Keratinocyte (primary cell): Measurements from ENCODE around the gene MATK. TPM values are rescaled to one million over a fixed set of nuclear protein-coding genes. Genes with fewer than 3 reads are reported as not detected.

ENCODE experiments used
- DNase-seq: peaks from one replicate; pipeline ENCODE4 v3.0.0-alpha.2; 2011; ENCODE audit warnings: low read depth, missing footprints, low spot score
- FAIRE-seq: peaks from 2 replicates; lab custom pipeline; 2011; peaks lifted over from hg19 to GRCh38; lab: Jason Lieb, UNC
- H2AFZ ChIP-seq: 2 replicates; pipeline ENCODE4 v1.6.0; 2012; ENCODE audit warnings: low read length, control low read depth, inconsistent platforms; ENCODE audit not compliant: control insufficient read depth
- H3K27ac ChIP-seq: 2 replicates; pipeline ENCODE4 v1.5.1; 2011; ENCODE audit warnings: low read length; ENCODE audit not compliant: control insufficient read depth, insufficient read depth
- H3K27me3 ChIP-seq: 3 replicates; pipeline ENCODE4 v1.6.0; 2011; ENCODE audit warnings: low read length; ENCODE audit not compliant: control insufficient read depth, insufficient read depth; ENCODE audit errors: extremely low read depth
- H3K36me3 ChIP-seq, 2 experiments: 2 replicates in 1 of 2; 3 replicates in 1 of 2; pipeline ENCODE4 v1.5.1; 2011; ENCODE audit warnings: low read length in 2 of 2, mild to moderate bottlenecking in 1 of 2; ENCODE audit not compliant: control insufficient read depth in 2 of 2, insufficient read depth in 2 of 2; ENCODE audit errors: extremely low read depth in 1 of 2
- H3K4me1 ChIP-seq: 3 replicates; pipeline ENCODE4 v1.5.1; 2011; ENCODE audit warnings: low read length; ENCODE audit not compliant: control insufficient read depth, insufficient read depth; ENCODE audit errors: extremely low read depth
- H3K4me2 ChIP-seq: 3 replicates; pipeline ENCODE4 v1.6.0; 2011; ENCODE audit warnings: low read depth, low read length; ENCODE audit not compliant: control insufficient read depth, insufficient read depth; ENCODE audit errors: extremely low read depth
- H3K4me3 ChIP-seq, 3 experiments: fragments of 200-600 bp in 1 of 3; sonication (generic) in 1 of 3; 2 replicates in 2 of 3; 3 replicates in 1 of 3; pipeline ENCODE4 v1.5.1; 2011 to 2016; ENCODE audit warnings: low read length in 3 of 3, mild to moderate bottlenecking in 3 of 3, control low read depth in 2 of 3, inconsistent platforms in 1 of 3, low read depth in 1 of 3, mixed read lengths in 1 of 3, mixed run types in 1 of 3, moderate library complexity in 1 of 3; ENCODE audit not compliant: control insufficient read depth in 2 of 3, insufficient read depth in 2 of 3; ENCODE audit errors: extremely low read depth in 1 of 3
- H3K79me2 ChIP-seq: 2 replicates; pipeline ENCODE4 v1.6.0; 2012; ENCODE audit warnings: low read length; ENCODE audit not compliant: control insufficient read depth, insufficient read depth
- H3K9ac ChIP-seq: 3 replicates; pipeline ENCODE4 v1.6.0; 2011; ENCODE audit warnings: low read length; ENCODE audit not compliant: control insufficient read depth, insufficient read depth; ENCODE audit errors: extremely low read depth
- H3K9me1 ChIP-seq: 3 replicates; pipeline ENCODE4 v1.6.0; 2011; ENCODE audit warnings: low read length; ENCODE audit not compliant: control insufficient read depth, insufficient read depth; ENCODE audit errors: extremely low read depth
- H3K9me3 ChIP-seq: 2 replicates; pipeline ENCODE4 v1.5.1; 2012; ENCODE audit warnings: low read depth, low read length; ENCODE audit not compliant: control insufficient read depth
- H4K20me1 ChIP-seq: 3 replicates; pipeline ENCODE4 v1.6.0; 2011; ENCODE audit warnings: low read length; ENCODE audit not compliant: control insufficient read depth, insufficient read depth; ENCODE audit errors: extremely low read depth
- EZH2 ChIP-seq: IDR thresholded peaks from one replicate; pipeline ENCODE4 v1.6.1; 2012; ENCODE audit warnings: inconsistent platforms, mild to moderate bottlenecking, low read length, moderate library complexity
- dilution Hi-C: fragments of 300-500 bp; cut with MboI; formaldehyde crosslinking; loops from one replicate; pipeline ENCODE4 v1.7.0; 2020; ENCODE audit warnings: low sequenced_read_pairs; ENCODE audit not compliant: extremely low pct_ligation_motif_present
- polyA plus RNA-seq, 5 experiments: library from polyadenylated mRNA; depleted of rRNA in 3 of 5; stranded (reverse) in 3 of 5; stranded (forward) in 1 of 5; unstranded in 1 of 5; fragments of >200 nt; gene quantifications; 1 replicate in 1 of 5; 2 replicates in 3 of 5; 3 replicates in 1 of 5; pipeline versions ENCODE4 v1.2.1 to v1.2.3, GENCODE V29; 2011 to 2012; ENCODE audit warnings: missing spikeins in 2 of 5, low read depth in 1 of 5, low replicate concordance in 1 of 5
- TF ChIP-seq, protein P1 (sequence below), 3 experiments: IDR thresholded peaks in 1 of 3; conservative IDR thresholded peaks in 1 of 3; optimal IDR thresholded peaks in 1 of 3; 2 replicates in 2 of 3; 3 replicates in 1 of 3; pipeline versions ENCODE3 to v1.5.1; 2011; ENCODE audit warnings: low read length in 3 of 3, mild to moderate bottlenecking in 3 of 3, moderate library complexity in 2 of 3, control low read depth in 1 of 3, inconsistent platforms in 1 of 3; ENCODE audit not compliant: insufficient read depth in 2 of 3; ENCODE audit errors: extremely low read depth in 1 of 3

Gene MATK
- polyA plus RNA-seq, 1 donor (not counting 4 experiments of a cell fraction or from before 2014, with no cell fraction given): 0.16 TPM

DNA sequence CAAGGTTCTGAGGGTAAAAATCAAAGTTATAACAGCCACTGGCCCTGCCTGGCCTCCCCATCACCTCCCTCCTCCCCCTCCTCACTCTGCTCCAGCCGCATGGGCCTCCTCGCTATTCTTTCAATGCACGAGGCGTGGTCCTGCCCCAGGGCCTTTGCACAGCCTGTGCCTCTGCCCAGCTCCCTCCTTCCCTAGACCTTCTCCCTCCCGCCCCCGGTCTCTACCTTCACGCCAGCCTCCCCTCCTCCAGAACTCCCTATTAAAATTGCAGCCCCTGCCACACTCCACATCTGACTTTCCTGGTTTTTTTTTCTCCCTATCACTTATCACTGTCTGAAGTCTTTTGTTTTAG is 17.5 kb downstream of the MATK start:
- dilution Hi-C loops: no loop called here
- no peaks in the 10 kb centered on the region for H3K4me1 ChIP-seq
- H3K9ac ChIP-seq: no peak overlapping the region
- no peaks in the 10 kb centered on the region for H4K20me1 ChIP-seq
- TF ChIP-seq EZH2: no peak
- TF ChIP-seq, protein P1, sequence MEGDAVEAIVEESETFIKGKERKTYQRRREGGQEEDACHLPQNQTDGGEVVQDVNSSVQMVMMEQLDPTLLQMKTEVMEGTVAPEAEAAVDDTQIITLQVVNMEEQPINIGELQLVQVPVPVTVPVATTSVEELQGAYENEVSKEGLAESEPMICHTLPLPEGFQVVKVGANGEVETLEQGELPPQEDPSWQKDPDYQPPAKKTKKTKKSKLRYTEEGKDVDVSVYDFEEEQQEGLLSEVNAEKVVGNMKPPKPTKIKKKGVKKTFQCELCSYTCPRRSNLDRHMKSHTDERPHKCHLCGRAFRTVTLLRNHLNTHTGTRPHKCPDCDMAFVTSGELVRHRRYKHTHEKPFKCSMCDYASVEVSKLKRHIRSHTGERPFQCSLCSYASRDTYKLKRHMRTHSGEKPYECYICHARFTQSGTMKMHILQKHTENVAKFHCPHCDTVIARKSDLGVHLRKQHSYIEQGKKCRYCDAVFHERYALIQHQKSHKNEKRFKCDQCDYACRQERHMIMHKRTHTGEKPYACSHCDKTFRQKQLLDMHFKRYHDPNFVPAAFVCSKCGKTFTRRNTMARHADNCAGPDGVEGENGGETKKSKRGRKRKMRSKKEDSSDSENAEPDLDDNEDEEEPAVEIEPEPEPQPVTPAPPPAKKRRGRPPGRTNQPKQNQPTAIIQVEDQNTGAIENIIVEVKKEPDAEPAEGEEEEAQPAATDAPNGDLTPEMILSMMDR (optimal IDR thresholded peaks at IDR 0.05 in 1 of 3, IDR thresholded peaks at IDR 0.05 in 1 of 3, conservative IDR thresholded peaks at IDR 0.05 in 1 of 3; ENCODE audit: extremely low read depth in 1 of 3, insufficient read depth in 2 of 3, low read length in 3 of 3): no peak
- H3K27ac ChIP-seq: no peak overlapping the region
- peaks cover 7% of the 10 kb centered on the region for H3K27me3 ChIP-seq
- FAIRE-seq (no peak), DNase-seq (no peak)
- H3K9me1 ChIP-seq: no peaks in the 10 kb centered on the region
- H3K9me3 ChIP-seq: no peaks in the 10 kb centered on the region
- no peaks in the 10 kb centered on the region for H3K79me2 ChIP-seq
- H3K4me2 ChIP-seq: no peak overlapping the region
- H3K4me3 ChIP-seq: no peak overlapping the region
- peaks cover 5 to 6% of the 10 kb centered on the region in 2 experiments for H3K36me3 ChIP-seq
- H2AFZ ChIP-seq: no peak overlapping the region

DNA sequence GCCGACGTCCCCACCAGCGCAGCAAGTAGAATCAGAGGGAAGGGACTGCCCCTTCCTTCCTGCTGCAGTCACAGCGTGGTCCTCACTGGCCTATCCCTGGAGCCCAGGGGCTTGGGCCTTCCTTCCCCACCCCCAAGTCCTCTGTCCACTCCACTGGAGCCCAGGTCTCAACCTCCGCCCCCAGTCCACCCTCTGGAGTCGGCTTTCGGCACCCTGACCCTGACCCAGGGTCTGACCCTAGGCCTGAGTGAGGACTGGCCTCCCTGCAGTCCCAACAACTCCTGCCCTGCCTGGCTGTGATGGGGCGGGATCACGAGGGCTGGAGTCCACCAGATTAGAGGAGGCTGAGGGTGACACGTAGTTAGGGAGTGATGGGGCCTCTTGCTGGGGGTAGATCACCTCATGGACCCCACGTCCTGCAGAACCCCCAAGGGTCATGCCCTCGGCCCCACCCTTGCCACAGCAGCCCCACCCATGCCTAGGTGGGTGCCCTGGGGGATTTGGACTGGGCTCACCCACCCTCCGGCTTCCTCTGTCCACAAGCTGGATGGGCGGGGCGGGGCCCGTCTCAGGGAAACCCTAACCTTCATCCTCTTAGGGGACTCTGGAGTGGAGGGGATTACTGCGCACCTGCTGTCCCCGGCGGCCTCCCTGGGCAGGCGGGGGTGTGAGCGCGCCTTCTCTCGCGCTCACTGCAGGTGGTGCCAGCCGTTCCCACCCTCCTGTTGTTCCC is 18.0 kb downstream of the MATK start:
- H3K36me3 ChIP-seq: peaks cover 5 to 6% of the 10 kb centered on the region in 2 experiments
- dilution Hi-C loops: no loop called here

More for the DNA sequence above, 18.0 kb downstream of the MATK start:
- Histone ChIP-seq H3K79me2 (peaks cover 3% of the 10 kb centered on the region), H3K9me1 (no peaks in the 10 kb centered on the region), H3K9ac (no peak overlapping the region), H2AFZ (no peak overlapping the region), H3K9me3 (no peaks in the 10 kb centered on the region), H3K4me3 (no peak overlapping the region), H3K4me2 (no peak overlapping the region), H3K4me1 (peaks cover 2% of the 10 kb centered on the region), H3K27ac (no peak overlapping the region), H4K20me1 (no peaks in the 10 kb centered on the region), H3K27me3 (peaks cover 7% of the 10 kb centered on the region)
- TF ChIP-seq, protein P1 (optimal IDR thresholded peaks at IDR 0.05 in 1 of 3, IDR thresholded peaks at IDR 0.05 in 1 of 3, conservative IDR thresholded peaks at IDR 0.05 in 1 of 3; ENCODE audit: extremely low read depth in 1 of 3, insufficient read depth in 2 of 3, low read length in 3 of 3): no peak
- no peak for TF ChIP-seq EZH2
- DNase-seq (no peak), FAIRE-seq (no peak)
